Left ventricle myocardium inferior (tissue), 1 donor: ENCODE measurements around the gene TMSB15A. TPM values are rescaled to one million over a fixed set of nuclear protein-coding genes. Genes with fewer than 3 reads are reported as not detected.
A peak's percentile ranks its signal among the peaks of the same experiment; 100 is the strongest.
"Not testable (repeated sequence)": the region's sequence is repeated elsewhere in the genome, so short reads cannot be mapped to it uniquely, and the experiment has no call there.

Source experiments
- DNase-seq: peaks from one replicate; pipeline ENCODE4 v3.0.0-alpha.2; 2020
- H3K27ac ChIP-seq: fragments of 200-600 bp; replicated peaks from 2 replicates; pipeline ENCODE4 v1.8.0; 2021
- H3K27me3 ChIP-seq: fragments of 200-600 bp; 2 replicates; pipeline ENCODE4 v1.8.0; 2021; ENCODE audit warnings: low read depth
- H3K36me3 ChIP-seq: fragments of 200-600 bp; 2 replicates; pipeline ENCODE4 v1.8.0; 2021
- H3K4me1 ChIP-seq: fragments of 200-600 bp; 2 replicates; pipeline ENCODE4 v1.8.0; 2021
- H3K4me3 ChIP-seq: fragments of 200-600 bp; 2 replicates; pipeline ENCODE4 v1.8.0; 2021; ENCODE audit warnings: mild to moderate bottlenecking, moderate library complexity
- H3K9me3 ChIP-seq: fragments of 200-600 bp; replicated peaks from 2 replicates; pipeline ENCODE4 v1.8.0; 2021
- intact Hi-C: fragments of 100-400 bp; cut with micrococcal nuclease; formaldehyde crosslinking; loops from one replicate; pipeline ENCODE4 v1.11.0; 2022
- total RNA-seq: library from RNA; stranded (reverse); fragmentation: NEBNext Ultra II Directional; extraction: Animal tissue kit (Norgen Biotek cat#: 25700); gene quantifications from one replicate; pipeline ENCODE4 v1.2.1, GENCODE V29; 2021
- TF ChIP-seq, protein P1 (sequence below): fragments of 200-600 bp; IDR thresholded peaks from 2 replicates; pipeline ENCODE4 v1.8.0; 2021; ENCODE audit warnings: antibody characterized with exemption, mild to moderate bottlenecking, borderline replicate concordance
- donor health status: DM: no; HTN: yes; CAD: no; lungs with severe emphysema.

TMSB15A gene
- total RNA-seq, 1 donor from 2014 or later, result not detected

DNA sequence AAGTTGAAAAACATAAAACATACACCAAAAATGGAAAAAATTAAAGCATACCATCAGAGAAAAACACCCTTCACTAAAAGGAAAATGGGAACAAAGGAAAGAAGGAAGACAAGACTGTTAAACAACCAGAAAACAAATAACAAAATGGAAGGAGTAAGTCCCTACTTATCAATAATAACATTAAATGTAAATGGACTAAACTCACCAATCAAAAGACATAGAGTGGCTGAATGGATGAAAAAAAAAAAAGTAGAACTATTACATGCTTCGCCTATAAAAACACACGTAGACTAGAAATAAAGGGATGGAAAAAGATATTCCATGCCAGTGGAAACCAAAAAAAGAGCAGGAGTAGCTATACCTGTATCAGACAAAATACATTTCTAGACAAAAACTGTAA, 19.4 kb upstream of the TMSB15A start:
- Histone ChIP-seq H3K27me3 (no peaks in the 10 kb centered on the region), H3K36me3 (no peaks in the 10 kb centered on the region), H3K4me3 (no peak overlapping the region), H3K27ac (no peak overlapping the region), H3K9me3 (peaks cover 7% of the 10 kb centered on the region), H3K4me1 (no peaks in the 10 kb centered on the region)
- TF ChIP-seq, protein P1, sequence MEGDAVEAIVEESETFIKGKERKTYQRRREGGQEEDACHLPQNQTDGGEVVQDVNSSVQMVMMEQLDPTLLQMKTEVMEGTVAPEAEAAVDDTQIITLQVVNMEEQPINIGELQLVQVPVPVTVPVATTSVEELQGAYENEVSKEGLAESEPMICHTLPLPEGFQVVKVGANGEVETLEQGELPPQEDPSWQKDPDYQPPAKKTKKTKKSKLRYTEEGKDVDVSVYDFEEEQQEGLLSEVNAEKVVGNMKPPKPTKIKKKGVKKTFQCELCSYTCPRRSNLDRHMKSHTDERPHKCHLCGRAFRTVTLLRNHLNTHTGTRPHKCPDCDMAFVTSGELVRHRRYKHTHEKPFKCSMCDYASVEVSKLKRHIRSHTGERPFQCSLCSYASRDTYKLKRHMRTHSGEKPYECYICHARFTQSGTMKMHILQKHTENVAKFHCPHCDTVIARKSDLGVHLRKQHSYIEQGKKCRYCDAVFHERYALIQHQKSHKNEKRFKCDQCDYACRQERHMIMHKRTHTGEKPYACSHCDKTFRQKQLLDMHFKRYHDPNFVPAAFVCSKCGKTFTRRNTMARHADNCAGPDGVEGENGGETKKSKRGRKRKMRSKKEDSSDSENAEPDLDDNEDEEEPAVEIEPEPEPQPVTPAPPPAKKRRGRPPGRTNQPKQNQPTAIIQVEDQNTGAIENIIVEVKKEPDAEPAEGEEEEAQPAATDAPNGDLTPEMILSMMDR, result no peak
- DNase-seq, result no peak
- intact Hi-C loops, result no loop called here

DNA sequence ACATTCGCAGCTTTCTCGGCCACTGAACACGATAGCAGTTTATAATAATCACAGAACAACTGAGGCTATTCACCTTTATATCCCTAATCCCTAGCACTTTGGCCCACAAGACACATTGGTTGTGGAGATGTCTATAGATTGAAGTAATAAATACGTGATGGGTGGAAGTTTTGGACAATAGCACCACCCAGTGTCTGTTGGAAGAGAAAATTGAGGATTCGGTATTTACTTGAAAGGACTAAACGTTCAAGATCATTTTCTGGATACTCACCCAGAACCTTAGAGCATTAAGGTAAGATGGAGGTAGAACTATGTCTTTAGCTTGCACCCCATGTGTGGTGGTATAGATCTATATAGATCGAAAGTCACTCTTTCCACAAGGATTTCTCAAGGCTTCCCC, 787 bp upstream of the TMSB15A start:
- TF ChIP-seq, protein P1, result peak; percentile 18
- Histone ChIP-seq H3K27ac (no peak overlapping the region), H3K4me3 (peak overlapping the region; percentile 65), H3K4me1 (peaks cover 8% of the 10 kb centered on the region), H3K27me3 (peaks cover 31% of the 10 kb centered on the region), H3K36me3 (no peaks in the 10 kb centered on the region), H3K9me3 (no peaks in the 10 kb centered on the region)
- intact Hi-C loops, result no loop called here
- no peak for DNase-seq

- Histone ChIP-seq H3K9me3 (no peaks in the 10 kb centered on the region), H3K27ac (no peak overlapping the region), H3K4me1 (peaks cover 8% of the 10 kb centered on the region), H3K4me3 (no peak overlapping the region), H3K27me3 (peaks cover 35% of the 10 kb centered on the region), H3K36me3 (no peaks in the 10 kb centered on the region)
- intact Hi-C loops, result no loop called here
- DNase-seq, result no peak
- TF ChIP-seq, protein P1, result no peak
These were observed 2.0 kb downstream of the TMSB15A start for GRCh38 chrX:102514536-102514935.

GRCh38 chrX:102498732-102499131, 17.8 kb downstream of the TMSB15A start:
- no peaks in the 10 kb centered on the region for H3K36me3 ChIP-seq
- H3K27ac ChIP-seq, result no peak overlapping the region
- TF ChIP-seq, protein P1, result no peak
- no peaks in the 10 kb centered on the region for H3K4me1 ChIP-seq
- DNase-seq, result no peak
- no peaks in the 10 kb centered on the region for H3K9me3 ChIP-seq
- intact Hi-C loops, result no loop called here
- no peaks in the 10 kb centered on the region for H3K27me3 ChIP-seq
- H3K4me3 ChIP-seq, result no peak overlapping the region

DNA sequence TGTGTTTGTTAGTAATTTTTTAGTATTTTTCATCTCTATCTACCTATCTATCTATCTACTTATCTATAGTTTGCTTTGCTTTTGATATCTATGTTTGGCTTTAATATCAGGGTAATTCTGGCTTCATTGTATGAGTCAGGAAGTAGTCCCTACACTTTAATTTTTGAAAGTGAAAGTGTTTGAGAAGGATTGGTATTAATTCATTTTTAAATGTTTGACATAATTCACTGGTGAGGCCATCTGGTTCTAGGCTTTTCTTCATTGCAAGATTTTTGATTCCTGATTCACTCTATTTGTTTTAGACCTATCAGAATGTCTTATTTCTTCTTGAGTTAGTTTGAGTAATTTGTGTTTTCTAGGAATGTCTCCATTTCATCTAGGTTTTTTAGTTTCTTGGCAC, 24.8 kb downstream of the TMSB15A start:
- H3K27me3 ChIP-seq, result no peaks in the 10 kb centered on the region
- no peaks in the 10 kb centered on the region for H3K4me1 ChIP-seq
- TF ChIP-seq, protein P1, result no peak
- H3K9me3 ChIP-seq, result no peaks in the 10 kb centered on the region
- intact Hi-C loops, result no loop called here
- H3K36me3 ChIP-seq, result no peaks in the 10 kb centered on the region
- H3K4me3 ChIP-seq, result no peak overlapping the region
- DNase-seq, result no peak
- no peak overlapping the region for H3K27ac ChIP-seq

DNA sequence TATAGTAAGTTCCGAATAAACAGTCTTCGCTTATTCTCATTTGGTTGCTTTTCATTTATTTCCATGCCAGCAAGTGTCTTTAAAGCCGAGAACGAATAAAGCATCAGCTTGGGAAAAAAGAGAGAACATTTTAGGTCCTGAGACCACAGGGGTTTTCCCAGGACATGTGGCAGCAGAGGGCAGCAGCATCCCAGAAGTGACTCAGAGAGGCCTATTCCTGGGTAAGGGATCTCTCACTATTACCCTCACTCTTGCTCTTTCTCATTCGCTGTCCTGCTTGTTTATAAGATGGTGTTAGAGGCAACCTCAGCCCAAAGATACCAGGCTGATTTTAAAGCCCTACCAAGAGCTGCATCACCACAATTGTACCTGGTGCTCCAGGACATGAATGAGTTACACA, 37.8 kb downstream of the TMSB15A start:
- H3K27me3 ChIP-seq, H3K4me3 ChIP-seq, H3K9me3 ChIP-seq, H3K36me3 ChIP-seq, H3K27ac ChIP-seq, DNase-seq, intact Hi-C loops, H3K4me1 ChIP-seq: not testable (repeated sequence)

GRCh38 chrX:102471762-102472220, 44.7 kb downstream of the TMSB15A start, which contains the start of gene TCP11X2:
TCP11X2 (minus strand) TSS chrX:102471812.
- intact Hi-C loops, DNase-seq, H3K27ac ChIP-seq: not testable (repeated sequence)

GRCh38 chrX:102470215-102470614, 46.3 kb downstream of the TMSB15A start:
- H3K36me3 ChIP-seq, H3K27me3 ChIP-seq, H3K27ac ChIP-seq, intact Hi-C loops, DNase-seq, H3K4me3 ChIP-seq, H3K4me1 ChIP-seq, H3K9me3 ChIP-seq: not testable (repeated sequence)

More at GRCh38 chrX:102471762-102472220, 44.7 kb downstream of the TMSB15A start, which contains the start of gene TCP11X2:
- H3K9me3 ChIP-seq, H3K36me3 ChIP-seq, H3K4me1 ChIP-seq, H3K27me3 ChIP-seq, H3K4me3 ChIP-seq: not testable (repeated sequence)
